NCI-H187 treated with DMSO at 0.1 percent for 48 hours (cell line): ENCODE data around the gene RIN2.
A peak's percentile ranks its signal among the peaks of the same experiment; 100 is the strongest.

Experiments used
- DNase-seq: peaks from one replicate; lab custom pipeline; 2025; lab: John Stamatoyannopoulos, UW

The RIN2 gene

GRCh38 chr20:19765913-19766312, 7.9 kb downstream of the RIN2 start:
- DNase-seq = no peak

GRCh38 chr20:19767070-19767469, 9.0 kb downstream of the RIN2 start:
- DNase-seq = no peak

GRCh38 chr20:19768325-19768842, 10.3 kb downstream of the RIN2 start:
- DNase-seq = no peak

DNA sequence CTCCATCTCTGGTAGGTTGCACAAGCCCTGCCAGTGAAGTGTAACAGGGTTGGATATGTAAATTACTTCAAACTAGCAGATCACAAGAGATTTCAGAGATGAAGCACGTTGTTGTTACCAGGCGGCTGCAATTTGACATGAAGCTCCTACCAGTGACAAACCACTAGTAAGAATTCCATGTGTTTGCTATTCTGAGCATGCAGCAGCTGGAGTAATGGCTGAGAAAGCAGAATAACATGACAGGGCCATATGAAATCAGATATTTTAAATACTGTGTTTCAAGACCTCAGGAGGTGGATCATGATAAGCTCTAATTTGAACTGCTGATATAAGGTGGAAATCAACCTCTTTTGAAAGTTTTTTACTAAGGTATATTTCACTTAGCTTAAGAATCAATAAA, 11.4 kb downstream of the RIN2 start:
- DNase-seq = no peak

- DNase-seq = no peak
These were observed 12.3 kb downstream of the RIN2 start for GRCh38 chr20:19770375-19770774.

- no peak for DNase-seq
These were observed 13.0 kb downstream of the RIN2 start for GRCh38 chr20:19771031-19771430.

GRCh38 chr20:19773471-19773870, 15.4 kb downstream of the RIN2 start:
- DNase-seq = no peak

DNA sequence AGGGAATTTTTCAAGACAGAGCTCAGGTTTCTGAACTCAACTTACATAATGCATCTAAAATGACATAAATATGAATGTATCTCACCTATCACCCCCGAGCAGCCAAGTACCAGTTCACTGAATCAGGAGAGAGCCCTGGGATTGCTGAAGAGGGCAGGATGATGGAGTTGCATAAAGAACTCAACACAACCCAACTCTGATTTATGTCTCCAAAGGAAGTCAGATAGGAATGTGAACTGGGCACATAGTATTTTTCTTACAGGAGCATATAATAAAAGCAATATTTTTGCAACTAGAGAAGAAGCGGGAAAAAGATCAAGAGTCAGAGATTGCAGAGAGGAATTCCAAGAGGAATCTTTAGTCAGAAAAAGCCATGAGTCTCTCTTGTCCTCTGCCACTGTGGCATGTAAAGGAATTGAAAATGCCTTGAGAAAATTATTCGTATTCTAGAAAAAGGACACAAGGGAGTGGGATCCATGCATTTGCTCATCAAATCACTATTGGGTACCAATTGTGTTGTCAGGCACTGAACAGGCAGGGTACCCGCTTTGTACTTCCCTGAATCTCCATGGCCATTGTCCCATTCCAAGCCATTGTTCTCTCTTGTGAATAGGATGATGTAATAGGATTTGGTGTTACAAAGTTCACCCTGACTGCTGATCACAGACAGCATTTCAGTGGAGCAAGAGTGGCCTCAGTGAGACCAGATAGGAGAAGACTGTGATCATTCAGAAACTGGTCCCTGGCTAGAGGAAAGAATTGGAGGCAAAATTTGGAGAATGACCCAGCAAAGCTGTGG, 16.3 kb downstream of the RIN2 start:
- no peak for DNase-seq

DNA sequence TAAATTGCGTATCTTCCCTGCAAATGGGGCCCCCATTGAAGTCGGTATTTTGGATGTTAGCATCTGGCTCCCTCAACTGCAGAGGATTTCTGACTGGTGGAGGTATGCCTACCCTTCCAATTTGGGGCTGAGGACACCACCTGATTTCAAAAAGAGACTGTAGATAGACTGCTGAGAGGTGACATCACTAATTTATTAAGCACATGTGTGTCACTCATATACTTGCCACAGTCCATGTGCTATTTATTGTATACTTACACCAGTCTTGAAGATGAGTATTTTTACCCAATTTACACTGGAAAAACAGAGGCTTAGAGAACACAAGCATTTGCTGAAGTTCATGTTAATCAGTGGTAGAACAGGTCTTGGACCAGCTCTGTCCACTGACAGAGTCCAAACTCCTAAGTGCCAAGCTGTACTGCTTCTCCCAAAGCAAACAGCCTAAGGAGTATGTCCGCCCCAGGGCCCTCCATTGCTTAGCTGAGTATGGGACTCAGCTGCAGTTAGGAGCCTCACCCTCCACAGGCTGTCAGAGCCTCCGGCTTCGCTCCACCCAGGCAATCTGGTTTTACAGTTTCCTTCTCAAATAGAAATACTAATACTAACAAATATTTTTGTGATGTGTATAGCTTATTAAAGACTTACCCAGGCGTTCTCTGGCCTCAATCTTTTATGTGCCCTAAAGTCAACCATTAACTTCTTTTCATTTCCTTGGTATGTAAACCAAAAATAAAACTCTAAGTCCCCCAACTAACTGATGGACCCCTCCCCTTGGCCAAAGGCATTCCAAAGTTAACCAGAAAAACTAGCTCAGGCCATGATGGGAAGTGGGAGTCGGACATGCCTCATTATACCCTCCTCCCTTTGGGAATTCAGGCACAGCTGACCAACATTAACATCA, 17.5 kb downstream of the RIN2 start:
- no peak for DNase-seq

DNA sequence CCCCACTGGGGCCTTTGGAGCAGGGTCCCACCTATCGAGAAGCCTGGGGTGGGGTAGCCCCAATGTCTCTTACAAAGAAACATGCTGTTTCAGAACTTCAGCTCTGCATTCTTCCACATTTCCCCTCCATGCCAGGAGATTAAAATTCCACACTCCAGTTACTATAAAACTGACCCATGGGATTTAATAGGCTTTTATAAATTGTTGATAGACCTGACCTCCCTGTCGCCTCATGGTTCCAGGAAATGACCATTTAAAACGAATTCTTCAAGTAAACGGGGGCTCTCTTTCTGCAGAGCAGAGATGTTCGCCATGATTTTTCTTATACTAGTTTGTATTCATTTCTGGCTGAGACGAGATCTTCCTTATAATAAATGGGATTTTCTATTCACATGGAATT, 19.3 kb downstream of the RIN2 start:
- DNase-seq = no peak

DNA sequence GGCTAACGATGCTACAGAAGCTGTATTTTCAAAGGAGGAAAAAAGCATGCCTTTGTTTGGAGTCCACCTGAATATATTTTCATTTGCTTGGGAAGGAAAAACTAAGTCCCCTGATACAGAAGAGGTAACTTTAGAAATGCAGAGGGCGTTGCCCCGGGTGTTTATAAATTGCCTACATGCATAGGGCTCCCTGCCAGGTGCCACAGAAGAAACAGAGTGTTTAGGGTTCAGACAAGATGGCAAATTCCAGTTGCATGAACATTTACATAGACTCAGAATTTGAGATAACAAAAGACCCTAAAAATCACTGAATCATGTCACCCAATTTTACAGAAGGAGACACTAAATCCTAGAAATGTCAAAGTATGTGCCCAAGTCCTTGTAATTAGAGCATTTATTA, 19.9 kb downstream of the RIN2 start:
- no peak for DNase-seq

- no peak for DNase-seq
These were observed 20.3 kb downstream of the RIN2 start for GRCh38 chr20:19778404-19778803.

GRCh38 chr20:19779634-19780033, 21.6 kb downstream of the RIN2 start:
- DNase-seq = no peak

DNA sequence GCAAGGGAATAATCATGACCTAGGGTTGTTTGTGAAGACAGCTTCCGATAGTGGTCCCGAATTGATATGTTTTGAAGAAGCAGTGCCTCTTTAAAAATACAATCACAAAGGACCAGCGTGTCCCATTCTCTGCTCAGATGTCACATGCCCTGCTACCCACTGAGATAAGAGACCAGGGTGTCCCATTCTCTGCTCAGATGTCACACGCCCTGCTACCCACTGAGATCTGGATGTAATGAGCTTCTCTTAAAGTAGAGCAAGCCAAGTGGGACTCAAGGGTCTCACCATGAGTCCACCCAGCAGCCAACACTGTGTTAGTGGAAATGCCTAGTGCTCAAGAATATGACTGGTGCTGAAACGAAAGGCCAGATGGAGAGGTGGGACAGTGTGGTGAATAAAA, 22.2 kb downstream of the RIN2 start:
- DNase-seq = no peak

DNA sequence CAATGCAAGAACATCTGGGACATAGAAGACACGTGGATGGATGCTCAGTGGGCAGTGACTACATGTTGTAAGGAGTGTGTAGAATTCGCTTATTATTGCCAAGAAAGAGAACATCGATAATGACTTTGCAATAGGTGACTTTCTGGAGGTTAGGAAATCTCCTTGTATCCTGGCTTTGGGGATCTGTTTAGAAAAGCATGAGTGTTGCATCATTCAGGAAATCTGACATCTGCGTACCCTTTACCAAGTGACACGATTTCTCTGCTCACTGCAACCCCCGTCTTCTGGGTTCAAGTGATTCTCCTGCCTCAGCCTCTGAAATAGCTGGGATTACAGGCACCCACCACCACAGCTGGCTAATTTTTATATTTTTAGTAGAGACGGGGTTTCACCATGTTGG, 23.2 kb downstream of the RIN2 start:
- DNase-seq = no peak

- no peak for DNase-seq
These were observed 24.6 kb downstream of the RIN2 start for GRCh38 chr20:19782669-19783068.

DNA sequence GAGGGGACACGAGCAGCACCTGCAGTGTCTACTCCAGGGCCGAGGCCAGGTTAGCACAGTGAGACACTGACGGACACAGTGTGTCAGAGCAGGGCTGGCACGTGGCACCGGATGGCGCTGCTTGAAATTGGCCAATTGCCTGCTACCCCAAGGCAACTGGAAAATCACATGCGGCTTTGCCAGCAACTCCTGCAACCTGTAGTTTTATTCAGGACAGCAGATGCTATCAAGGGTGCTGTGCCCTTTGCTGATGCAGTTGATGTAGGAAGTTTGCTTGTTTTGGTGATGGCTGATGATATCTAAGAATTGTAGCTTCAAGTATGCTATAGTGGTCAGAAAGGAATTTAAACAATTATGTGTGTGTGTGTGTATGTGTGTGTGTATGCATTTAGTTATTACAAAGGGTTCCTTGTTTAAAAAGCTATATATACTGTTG, 25.9 kb downstream of the RIN2 start:
- no peak for DNase-seq

- DNase-seq = peak; percentile 67
These were observed 26.6 kb downstream of the RIN2 start for GRCh38 chr20:19784511-19785172.

GRCh38 chr20:19785173-19785982, 27.3 kb downstream of the RIN2 start:
- DNase-seq = no peak

GRCh38 chr20:19785983-19786285, 27.9 kb downstream of the RIN2 start:
- no peak for DNase-seq

- DNase-seq = no peak
These were observed 28.3 kb downstream of the RIN2 start for GRCh38 chr20:19786311-19786710.

GRCh38 chr20:19787366-19787765, 29.3 kb downstream of the RIN2 start:
- no peak for DNase-seq
